ENCODE data around the gene CPNE2.

GRCh38 chr16:57184113-57184512 lies 91.7 kb downstream of the CPNE2 start:
- no peak for TF ChIP-seq CTCF (IDR thresholded peaks at IDR 0.05)
- TF ChIP-seq EP300 (IDR thresholded peaks at IDR 0.05), result no peak
- no peak for TF ChIP-seq POLR2AphosphoS5 (IDR thresholded peaks at IDR 0.05)
